Fibroblast of skin of left biceps (primary cell): ENCODE measurements around the gene RNF44.
"Not testable (repeated sequence)": the region's sequence is repeated elsewhere in the genome, so short reads cannot be mapped to it uniquely, and the experiment has no call there.

Source experiments
- DNase-seq, 2 experiments: peaks; one replicate each; pipeline ENCODE4 v3.0.0-alpha.2; 2013; ENCODE audit warnings: low read depth in 2 of 2

The RNF44 gene

GRCh38 chr5:176519810-176520720 lies 17.1 kb downstream of the RNF44 start:
- no peak for DNase-seq

GRCh38 chr5:176517053-176517661 lies 20.0 kb downstream of the RNF44 start:
- DNase-seq, result no peak

GRCh38 chr5:176515396-176515795 lies 21.8 kb downstream of the RNF44 start:
- DNase-seq, result no peak

GRCh38 chr5:176514244-176514950 lies 22.8 kb downstream of the RNF44 start:
- no peak for DNase-seq

GRCh38 chr5:176513788-176514187 lies 23.4 kb downstream of the RNF44 start:
- no peak for DNase-seq

- no peak for DNase-seq
Measured at GRCh38 chr5:176508603-176509002, 28.6 kb downstream of the RNF44 start.

GRCh38 chr5:176507911-176508310 lies 29.3 kb downstream of the RNF44 start:
- DNase-seq, result no peak

- no peak for DNase-seq
Measured at GRCh38 chr5:176503496-176503895, 33.7 kb downstream of the RNF44 start.

- peak; percentile 59 to 68 for DNase-seq
Measured at GRCh38 chr5:176501333-176501732, 35.9 kb downstream of the RNF44 start.

GRCh38 chr5:176500511-176500910 lies 36.7 kb downstream of the RNF44 start:
- no peak for DNase-seq

GRCh38 chr5:176499273-176499672 lies 37.9 kb downstream of the RNF44 start:
- no peak for DNase-seq

- no peak for DNase-seq
Measured at GRCh38 chr5:176497852-176498251, 39.4 kb downstream of the RNF44 start.

- no peak for DNase-seq
Measured at GRCh38 chr5:176492431-176492830, 44.8 kb downstream of the RNF44 start.

GRCh38 chr5:176491901-176492300 lies 45.3 kb downstream of the RNF44 start:
- no peak for DNase-seq

- DNase-seq, result no peak
Measured at GRCh38 chr5:176491101-176491502, 46.1 kb downstream of the RNF44 start.

GRCh38 chr5:176490301-176490700 lies 46.9 kb downstream of the RNF44 start:
- no peak for DNase-seq

GRCh38 chr5:176489077-176489476 lies 48.1 kb downstream of the RNF44 start:
- DNase-seq, result no peak

GRCh38 chr5:176487160-176487559 lies 50.0 kb downstream of the RNF44 start:
- not testable (repeated sequence) for DNase-seq

GRCh38 chr5:176486189-176486757 lies 50.9 kb downstream of the RNF44 start:
- no peak for DNase-seq

- no peak for DNase-seq
Measured at GRCh38 chr5:176485176-176485575, 52.0 kb downstream of the RNF44 start.

GRCh38 chr5:176481711-176482110 lies 55.5 kb downstream of the RNF44 start:
- DNase-seq, result no peak
